Lower leg skin (tissue), 3 donors: ENCODE results near the gene TTF2.

Experiments used
- POLR2A ChIP-seq, 2 donors: fragments of 450-650 bp; IDR thresholded peaks; one replicate each; pipeline ENCODE4 v1.6.1; 2016 to 2017; ENCODE audit warnings: antibody characterized with exemption in 2 of 2, mild to moderate bottlenecking in 1 of 2, moderate library complexity in 1 of 2
- TF ChIP-seq, protein P1 (sequence below), 3 donors: fragments of 450-650 bp; IDR thresholded peaks; one replicate each; pipeline ENCODE4 v1.5.1; 2016; ENCODE audit warnings: antibody characterized with exemption in 3 of 3, mild to moderate bottlenecking in 3 of 3, moderate library complexity in 2 of 3

DNA sequence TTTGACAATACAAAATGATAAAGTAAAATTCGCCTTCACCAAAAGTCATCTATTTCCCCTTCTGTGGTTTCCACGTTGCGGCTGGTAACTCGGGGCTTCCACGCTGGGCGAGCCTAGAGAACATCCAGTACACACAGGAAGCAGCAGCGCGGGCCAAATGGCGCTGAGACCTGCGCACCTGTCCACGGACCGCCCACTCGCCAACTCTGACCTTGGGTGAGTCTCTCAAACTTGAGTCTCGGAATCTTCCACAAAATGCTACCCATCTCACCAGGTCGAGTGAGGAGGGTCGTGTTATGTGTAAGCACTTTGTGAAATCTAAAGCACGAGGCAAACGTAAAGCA lies 820 bp upstream of the TTF2 start:
- TF ChIP-seq, protein P1, sequence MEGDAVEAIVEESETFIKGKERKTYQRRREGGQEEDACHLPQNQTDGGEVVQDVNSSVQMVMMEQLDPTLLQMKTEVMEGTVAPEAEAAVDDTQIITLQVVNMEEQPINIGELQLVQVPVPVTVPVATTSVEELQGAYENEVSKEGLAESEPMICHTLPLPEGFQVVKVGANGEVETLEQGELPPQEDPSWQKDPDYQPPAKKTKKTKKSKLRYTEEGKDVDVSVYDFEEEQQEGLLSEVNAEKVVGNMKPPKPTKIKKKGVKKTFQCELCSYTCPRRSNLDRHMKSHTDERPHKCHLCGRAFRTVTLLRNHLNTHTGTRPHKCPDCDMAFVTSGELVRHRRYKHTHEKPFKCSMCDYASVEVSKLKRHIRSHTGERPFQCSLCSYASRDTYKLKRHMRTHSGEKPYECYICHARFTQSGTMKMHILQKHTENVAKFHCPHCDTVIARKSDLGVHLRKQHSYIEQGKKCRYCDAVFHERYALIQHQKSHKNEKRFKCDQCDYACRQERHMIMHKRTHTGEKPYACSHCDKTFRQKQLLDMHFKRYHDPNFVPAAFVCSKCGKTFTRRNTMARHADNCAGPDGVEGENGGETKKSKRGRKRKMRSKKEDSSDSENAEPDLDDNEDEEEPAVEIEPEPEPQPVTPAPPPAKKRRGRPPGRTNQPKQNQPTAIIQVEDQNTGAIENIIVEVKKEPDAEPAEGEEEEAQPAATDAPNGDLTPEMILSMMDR (IDR thresholded peaks at IDR 0.05), result no peak
- no peak for TF ChIP-seq POLR2A (IDR thresholded peaks at IDR 0.05)
